ENCODE data around the gene NUP210. TPM values are rescaled to one million over a fixed set of nuclear protein-coding genes. Genes with fewer than 3 reads are reported as not detected.

The NUP210 gene
- total and polyA plus RNA-seq, 7 experiments from 2014 or later = 52.6 to 164 (median 138) TPM

DNA sequence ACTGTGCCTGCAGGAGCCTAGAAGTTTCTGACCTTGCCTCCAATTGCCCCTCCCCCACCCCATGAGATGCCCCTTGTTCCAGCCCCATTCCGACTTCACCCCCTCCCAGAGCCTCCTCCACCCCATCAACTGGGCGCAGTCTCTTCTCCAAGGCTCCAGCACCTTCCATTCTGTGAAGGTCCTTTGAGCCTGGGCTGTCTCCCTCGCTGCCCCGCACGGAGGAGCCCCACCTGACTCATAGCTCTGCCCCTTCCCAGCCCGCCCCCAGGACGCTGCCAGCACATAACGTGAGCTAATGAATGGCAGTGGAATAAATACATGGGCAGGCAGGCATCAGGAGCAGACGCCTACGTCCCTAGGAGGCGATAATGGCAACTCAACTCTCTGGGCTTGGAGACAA lies 113.1 kb downstream of the NUP210 start:
- Mint-ChIP-seq H3K4me1 (peaks cover 2 to 10% (median 7%) of the 10 kb centered on the region in 7 donors), H3K36me3 (peaks cover 0 to 8% (median 0%) of the 10 kb centered on the region in 5 donors), H3K27me3 (no peaks in the 10 kb centered on the region), H3K27ac (peak overlapping the region in 1 of 9 donors; percentile 81), H3K4me3 (no peak overlapping the region), H3K9me3 (peaks cover 0 to 3% (median 0%) of the 10 kb centered on the region in 11 donors)
- no peak for ATAC-seq
- Histone ChIP-seq H3K4me3 (ENCODE audit: low read length) (no peak overlapping the region), H3K27ac (ENCODE audit: low read depth, low read length) (no peak overlapping the region), H3K9me3 (ENCODE audit: control insufficient read depth in 2 of 3, low read length in 3 of 3) (no peaks in the 10 kb centered on the region), H3K36me3 (ENCODE audit: control insufficient read depth in 2 of 3, insufficient read depth in 3 of 3, low read length in 3 of 3) (no peaks in the 10 kb centered on the region), H3K27me3 (ENCODE audit: control insufficient read depth in 2 of 2, insufficient read depth in 2 of 2, low read length in 2 of 2) (no peaks in the 10 kb centered on the region), H3K4me1 (ENCODE audit: control insufficient read depth in 2 of 2, insufficient read depth in 2 of 2, low read length in 2 of 2) (no peaks in the 10 kb centered on the region)
- DNase-seq = no peak
- ChIA-PET POLR2A (interaction anchor here (0.7 kb wide), 1 partner anchor 41 kb away, joined by 4 read pairs; no protein-coding TSS in a partner anchor), CTCF (interaction anchor here (1.0 to 2.5 kb wide), 3 partner anchors 145 to 340 kb away, joined by 4 to 10 read pairs (median 5); no protein-coding TSS in a partner anchor)
- intact Hi-C loops (cut with micrococcal nuclease) = loop anchor here (5.0 to 10.0 kb wide), 2 partner anchors 212 to 340 kb away; no protein-coding TSS in a partner anchor

DNA sequence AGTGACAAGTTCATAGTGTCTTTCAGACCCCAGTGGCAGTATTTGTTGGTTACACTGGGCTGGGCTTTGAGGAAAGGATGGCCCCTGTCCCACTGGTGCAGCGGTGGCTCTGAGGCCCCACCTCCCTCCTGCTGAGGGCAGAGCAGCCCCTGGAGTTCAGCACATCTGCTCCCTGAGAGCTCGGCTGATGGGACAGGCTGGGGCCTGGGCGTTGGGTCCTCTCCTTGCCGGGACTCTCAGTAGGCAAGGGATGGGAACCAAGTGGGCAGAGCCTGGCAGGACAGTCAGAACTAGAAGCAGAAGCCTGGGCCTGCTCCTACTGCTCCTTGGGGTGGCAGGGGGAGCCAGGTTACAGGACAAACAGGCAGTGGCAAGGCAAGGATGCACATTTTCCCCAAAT lies 114.5 kb downstream of the NUP210 start:
- Mint-ChIP-seq H3K27ac (peak overlapping the region in 3 of 9 donors; percentile 14 to 38 (median 30)), H3K4me1 (peaks cover 3 to 10% (median 7%) of the 10 kb centered on the region in 7 donors), H3K27me3 (no peaks in the 10 kb centered on the region), H3K9me3 (peaks cover 0 to 3% (median 0%) of the 10 kb centered on the region in 11 donors), H3K4me3 (no peak overlapping the region), H3K36me3 (peaks cover 0 to 8% (median 0%) of the 10 kb centered on the region in 5 donors)
- Histone ChIP-seq H3K27me3 (ENCODE audit: control insufficient read depth in 2 of 2, insufficient read depth in 2 of 2, low read length in 2 of 2) (no peaks in the 10 kb centered on the region), H3K9me3 (ENCODE audit: control insufficient read depth in 2 of 3, low read length in 3 of 3) (no peaks in the 10 kb centered on the region), H3K27ac (ENCODE audit: low read depth, low read length) (no peak overlapping the region), H3K36me3 (ENCODE audit: control insufficient read depth in 2 of 3, insufficient read depth in 3 of 3, low read length in 3 of 3) (no peaks in the 10 kb centered on the region), H3K4me3 (ENCODE audit: low read length) (no peak overlapping the region), H3K4me1 (ENCODE audit: control insufficient read depth in 2 of 2, insufficient read depth in 2 of 2, low read length in 2 of 2) (no peaks in the 10 kb centered on the region)
- intact Hi-C loops (cut with micrococcal nuclease) = loop anchor here (5.0 to 10.0 kb wide), 2 partner anchors 211 to 342 kb away; no protein-coding TSS in a partner anchor
- ATAC-seq (no peak), DNase-seq (no peak)
- ChIA-PET CTCF (no interaction called here), POLR2A (no interaction called here)

DNA sequence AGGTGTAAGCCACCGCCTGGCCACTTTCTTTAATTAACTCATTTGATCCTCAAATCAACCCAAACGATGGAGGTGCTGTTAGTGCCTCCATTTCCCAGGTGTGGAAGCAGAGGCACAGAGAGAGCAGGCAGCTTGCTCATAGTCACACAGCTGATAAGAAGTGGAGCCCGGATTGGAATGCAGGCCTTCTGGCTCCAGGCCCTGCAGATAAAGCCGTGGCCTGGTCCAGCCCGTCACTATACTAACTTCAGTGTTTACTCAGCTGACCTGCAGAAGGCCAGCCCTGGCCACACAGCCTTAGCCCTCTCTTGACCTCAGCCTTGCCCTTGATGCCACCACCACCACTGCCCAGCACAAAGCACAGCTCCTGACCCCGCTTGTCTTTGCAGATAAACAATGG lies 116.7 kb downstream of the NUP210 start:
- no peak for ATAC-seq
- H3K27me3 ChIP-seq (ENCODE audit: control insufficient read depth in 2 of 2, insufficient read depth in 2 of 2, low read length in 2 of 2) = no peaks in the 10 kb centered on the region
- no peak overlapping the region for H3K4me3 ChIP-seq (ENCODE audit: low read length)
- Mint-ChIP-seq H3K27ac (no peak overlapping the region), H3K4me1 (peaks cover 3 to 9% (median 3%) of the 10 kb centered on the region in 7 donors), H3K4me3 (no peak overlapping the region), H3K9me3 (peaks cover 0 to 3% (median 0%) of the 10 kb centered on the region in 11 donors), H3K27me3 (peaks cover 0 to 5% (median 0%) of the 10 kb centered on the region in 5 donors), H3K36me3 (peaks cover 0 to 3% (median 0%) of the 10 kb centered on the region in 5 donors)
- POLR2A ChIA-PET = no interaction called here
- H3K9me3 ChIP-seq (ENCODE audit: control insufficient read depth in 2 of 3, low read length in 3 of 3) = no peaks in the 10 kb centered on the region
- no peak for DNase-seq
- intact Hi-C loops (cut with micrococcal nuclease) = loop anchor here in 1 of 2 donors (10.0 kb wide), 1 partner anchor 209 kb away; no protein-coding TSS in a partner anchor
- H3K36me3 ChIP-seq (ENCODE audit: control insufficient read depth in 2 of 3, insufficient read depth in 3 of 3, low read length in 3 of 3) = no peaks in the 10 kb centered on the region
- H3K27ac ChIP-seq (ENCODE audit: low read depth, low read length) = no peak overlapping the region
- CTCF ChIA-PET = no interaction called here
- H3K4me1 ChIP-seq (ENCODE audit: control insufficient read depth in 2 of 2, insufficient read depth in 2 of 2, low read length in 2 of 2) = no peaks in the 10 kb centered on the region

DNA sequence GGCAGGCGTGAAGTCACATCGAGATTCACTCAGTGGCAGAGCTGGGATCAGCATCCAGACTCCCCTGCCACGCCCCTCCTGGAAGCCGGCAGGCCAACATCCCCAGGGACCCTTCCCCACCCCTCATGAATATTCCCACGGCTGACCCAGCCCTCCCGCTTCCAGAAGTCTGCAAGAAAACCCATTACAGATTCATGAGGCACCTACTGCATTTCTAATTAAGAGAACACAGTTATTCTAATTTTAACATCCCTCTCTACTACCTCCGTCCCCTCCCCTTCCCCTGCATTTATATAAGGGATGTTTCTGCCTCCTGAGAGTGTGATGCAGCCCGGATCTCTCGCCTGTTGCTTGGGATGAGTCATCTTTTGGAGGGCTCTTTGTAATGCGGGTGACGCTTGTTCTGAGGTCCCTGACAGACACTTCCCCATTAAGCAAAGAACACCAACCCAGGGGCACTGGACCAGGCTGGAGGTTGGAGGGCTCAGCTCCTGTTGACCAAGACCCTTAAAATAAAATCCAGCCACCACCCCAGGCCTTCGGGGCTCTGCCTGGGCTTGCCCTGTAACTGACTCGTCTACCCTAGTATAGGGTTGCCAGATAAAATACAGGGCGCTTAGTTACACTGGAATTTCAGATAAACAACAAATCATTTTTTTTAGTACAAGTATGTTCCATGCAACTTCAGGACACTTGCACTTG lies 118.7 kb downstream of the NUP210 start:
- H3K27me3 Mint-ChIP-seq = peaks cover 3 to 14% (median 7%) of the 10 kb centered on the region in 5 donors
- Histone ChIP-seq H3K4me3 (ENCODE audit: low read length) (no peak overlapping the region), H3K27ac (ENCODE audit: low read depth, low read length) (no peak overlapping the region), H3K36me3 (ENCODE audit: control insufficient read depth in 2 of 3, insufficient read depth in 3 of 3, low read length in 3 of 3) (no peaks in the 10 kb centered on the region), H3K9me3 (ENCODE audit: control insufficient read depth in 2 of 3, low read length in 3 of 3) (no peaks in the 10 kb centered on the region), H3K4me1 (ENCODE audit: control insufficient read depth in 2 of 2, insufficient read depth in 2 of 2, low read length in 2 of 2) (no peaks in the 10 kb centered on the region), H3K27me3 (ENCODE audit: control insufficient read depth in 2 of 2, insufficient read depth in 2 of 2, low read length in 2 of 2) (no peaks in the 10 kb centered on the region)
- peaks cover 0 to 10% (median 6%) of the 10 kb centered on the region in 7 donors for H3K4me1 Mint-ChIP-seq
- DNase-seq = no peak
- H3K27ac Mint-ChIP-seq = peak overlapping the region in 1 of 9 donors; percentile 59
- CTCF ChIA-PET = no interaction called here
- no peaks in the 10 kb centered on the region for H3K36me3 Mint-ChIP-seq
- H3K9me3 Mint-ChIP-seq = peaks cover 0 to 3% (median 0%) of the 10 kb centered on the region in 11 donors
- intact Hi-C loops (cut with micrococcal nuclease) = loop anchor here in 1 of 2 donors (10.0 kb wide), 1 partner anchor 207 kb away; no protein-coding TSS in a partner anchor
- ATAC-seq = peak; percentile 76
- POLR2A ChIA-PET = no interaction called here
- no peak overlapping the region for H3K4me3 Mint-ChIP-seq

DNA sequence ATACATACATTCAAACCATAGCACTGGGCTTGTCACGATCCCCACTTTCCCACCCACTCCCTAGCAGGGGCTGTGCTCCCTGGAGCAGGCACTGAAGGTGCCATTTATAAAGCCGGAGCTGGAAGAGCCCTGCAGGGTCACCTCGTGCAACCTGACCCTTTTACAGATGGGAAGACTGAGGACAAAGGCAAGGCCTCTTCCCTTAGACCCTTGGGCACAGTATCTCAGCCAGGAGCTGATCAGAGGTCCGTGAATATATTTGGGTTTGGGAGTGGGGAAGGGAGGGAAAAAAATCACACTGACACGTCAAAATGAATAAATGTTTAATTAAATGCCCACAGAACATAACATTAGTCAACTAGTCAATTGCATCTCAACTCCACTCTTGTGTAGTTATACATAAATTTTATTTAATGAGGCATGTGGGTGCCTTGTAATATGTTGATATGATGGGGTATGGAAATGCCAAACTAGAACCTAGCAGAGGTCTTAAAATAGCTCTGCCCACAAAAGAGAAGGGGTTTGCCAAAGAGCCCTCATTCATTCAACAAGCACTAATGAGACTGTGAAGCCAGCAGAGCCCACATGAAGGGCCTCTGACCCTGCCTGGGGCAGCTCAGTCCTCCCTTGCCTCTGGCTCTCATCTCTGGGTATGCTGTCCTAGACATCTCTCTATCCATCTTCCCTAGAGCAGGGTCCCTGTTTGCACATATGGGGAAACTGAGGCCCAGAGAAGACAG lies 119.4 kb downstream of the NUP210 start:
- no peaks in the 10 kb centered on the region for H3K4me1 ChIP-seq (ENCODE audit: control insufficient read depth in 2 of 2, insufficient read depth in 2 of 2, low read length in 2 of 2)
- peak overlapping the region in 1 of 9 donors; percentile 59 for H3K27ac Mint-ChIP-seq
- H3K4me3 Mint-ChIP-seq = no peak overlapping the region
- H3K9me3 Mint-ChIP-seq = no peaks in the 10 kb centered on the region
- H3K36me3 ChIP-seq (ENCODE audit: control insufficient read depth in 2 of 3, insufficient read depth in 3 of 3, low read length in 3 of 3) = no peaks in the 10 kb centered on the region
- no peaks in the 10 kb centered on the region for H3K9me3 ChIP-seq (ENCODE audit: control insufficient read depth in 2 of 3, low read length in 3 of 3)
- no peak for ATAC-seq
- H3K27me3 Mint-ChIP-seq = peaks cover 3 to 17% (median 9%) of the 10 kb centered on the region in 5 donors
- no peaks in the 10 kb centered on the region for H3K27me3 ChIP-seq (ENCODE audit: control insufficient read depth in 2 of 2, insufficient read depth in 2 of 2, low read length in 2 of 2)
- ChIA-PET CTCF (no interaction called here), POLR2A (no interaction called here)
- no peak overlapping the region for H3K4me3 ChIP-seq (ENCODE audit: low read length)
- peaks cover 0 to 11% (median 8%) of the 10 kb centered on the region in 7 donors for H3K4me1 Mint-ChIP-seq
- no peak for DNase-seq
- intact Hi-C loops (cut with micrococcal nuclease) = loop anchor here in 1 of 2 donors (10.0 kb wide), 1 partner anchor 206 kb away; no protein-coding TSS in a partner anchor
- H3K27ac ChIP-seq (ENCODE audit: low read depth, low read length) = no peak overlapping the region
- no peaks in the 10 kb centered on the region for H3K36me3 Mint-ChIP-seq

DNA sequence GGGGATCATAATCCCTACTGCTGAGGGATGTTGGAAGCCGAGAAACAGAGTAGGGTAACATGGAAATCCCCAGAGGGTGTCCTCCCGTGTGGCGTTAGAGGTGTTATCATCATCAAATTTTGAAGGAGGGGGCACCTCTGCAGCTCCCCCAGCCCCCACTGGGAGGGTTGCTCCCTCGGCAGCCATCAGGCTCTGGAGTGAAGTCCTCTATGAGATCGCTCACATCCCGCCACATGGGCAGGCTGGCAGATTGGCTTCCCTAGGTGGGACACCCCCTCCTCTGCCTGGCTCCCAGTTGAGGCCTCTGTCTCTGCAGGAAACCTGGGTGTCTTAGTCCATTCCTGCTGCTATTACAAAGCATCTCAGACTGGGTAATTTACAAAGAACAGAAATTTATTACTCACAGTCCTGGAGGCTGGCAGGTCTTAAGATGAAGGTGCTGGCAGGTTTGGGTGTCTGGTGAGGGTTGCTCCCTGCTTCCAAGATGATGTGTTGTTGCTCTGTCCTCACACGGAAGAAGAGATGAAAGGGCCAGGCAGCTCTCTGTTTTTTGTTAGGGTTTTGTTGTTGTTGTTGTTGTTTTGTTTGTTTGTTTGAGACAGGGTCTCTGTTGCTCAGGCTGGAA lies 120.5 kb downstream of the NUP210 start:
- H3K27me3 Mint-ChIP-seq = peaks cover 7 to 20% (median 14%) of the 10 kb centered on the region in 5 donors
- POLR2A ChIA-PET = no interaction called here

More for the DNA sequence above, 120.5 kb downstream of the NUP210 start:
- Histone ChIP-seq H3K9me3 (ENCODE audit: control insufficient read depth in 2 of 3, low read length in 3 of 3) (no peaks in the 10 kb centered on the region), H3K27me3 (ENCODE audit: control insufficient read depth in 2 of 2, insufficient read depth in 2 of 2, low read length in 2 of 2) (no peaks in the 10 kb centered on the region), H3K4me1 (ENCODE audit: control insufficient read depth in 2 of 2, insufficient read depth in 2 of 2, low read length in 2 of 2) (no peaks in the 10 kb centered on the region), H3K27ac (ENCODE audit: low read depth, low read length) (no peak overlapping the region), H3K36me3 (ENCODE audit: control insufficient read depth in 2 of 3, insufficient read depth in 3 of 3, low read length in 3 of 3) (no peaks in the 10 kb centered on the region), H3K4me3 (ENCODE audit: low read length) (no peak overlapping the region)
- Mint-ChIP-seq H3K36me3 (no peaks in the 10 kb centered on the region), H3K9me3 (no peaks in the 10 kb centered on the region), H3K4me1 (peaks cover 0 to 11% (median 8%) of the 10 kb centered on the region in 7 donors), H3K27ac (no peak overlapping the region), H3K4me3 (no peak overlapping the region)
- intact Hi-C loops (cut with micrococcal nuclease) = loop anchor here in 1 of 2 donors (10.0 kb wide), 1 partner anchor 205 kb away; no protein-coding TSS in a partner anchor
- DNase-seq (no peak), ATAC-seq (no peak)
- CTCF ChIA-PET = no interaction called here

Data from naive thymus-derived CD4-positive, alpha-beta T cell (primary cell).